K562 (cell line): ENCODE results near the gene GUK1. TPM values are rescaled to one million over a fixed set of nuclear protein-coding genes. Genes with fewer than 3 reads are reported as not detected.
"Not testable (repeated sequence)": the region's sequence is repeated elsewhere in the genome, so short reads cannot be mapped to it uniquely, and the experiment has no call there.

Experiments
- CREB1 ChIP-seq, 2 experiments: sonication (generic) in 1 of 2; formaldehyde crosslinking in 1 of 2; IDR thresholded peaks; 2 replicates each; pipeline versions ENCODE4 v1.6.1 to v1.8.0; 2012 to 2022; ENCODE audit warnings: inconsistent platforms in 1 of 2, mild to moderate bottlenecking in 1 of 2, missing genetic modification reagents in 1 of 2, moderate library complexity in 1 of 2
- KLF1 ChIP-seq: fragments of 450-650 bp; IDR thresholded peaks from 2 replicates; pipeline ENCODE4 v1.6.1; 2016; ENCODE audit warnings: missing genetic modification characterization, missing compliant biosample characterization
- POLR2G ChIP-seq: fragments of 200-400 bp; formaldehyde crosslinking; IDR thresholded peaks from 2 replicates; pipeline ENCODE4 v1.6.1; 2017; ENCODE audit warnings: low read depth, mild to moderate bottlenecking, antibody characterized with exemption, low read length, moderate library complexity
- SP1 ChIP-seq: sonication (generic); formaldehyde crosslinking; IDR thresholded peaks from 2 replicates; pipeline ENCODE4 v1.8.1; 2022; ENCODE audit warnings: mild to moderate bottlenecking, missing genetic modification reagents
- polyA plus RNA-seq, 8 experiments: library from polyadenylated mRNA; depleted of rRNA in 4 of 8; stranded (reverse) in 5 of 8; unstranded in 3 of 8; fragments of >200 nt; fragmentation: Nextera tagmentation in 2 of 8; fragmentation: Illumina TruSeq in 1 of 8; extraction: Ambion mirVana in 2 of 8; extraction: Trizol in 1 of 8; gene quantifications; 2 replicates each; pipeline versions ENCODE4 v1.2.1 to v1.2.3, GENCODE V29; 2011 to 2014; ENCODE audit warnings: inconsistent platforms in 1 of 8, missing spikeins in 1 of 8
- total RNA-seq, 7 experiments: library from RNA; depleted of rRNA in 6 of 7; stranded (reverse); fragments of >200 nt in 6 of 7; fragmentation: Illumina TruSeq in 2 of 7; extraction: Trizol in 2 of 7; gene quantifications; 2 replicates each; pipeline versions ENCODE4 v1.2.1 to v1.2.3, GENCODE V29; 2011 to 2021; ENCODE audit warnings: low replicate concordance in 1 of 7
- TF ChIP-seq, protein P1 (sequence below): fragments of 250-450 bp; sonication (Bioruptor Pico); IDR thresholded peaks from 2 replicates; pipeline ENCODE4 v1.4.0; 2020
- TF ChIP-seq, protein P2 (sequence below), 2 experiments: fragments of 450-650 bp in 1 of 2; sonication (generic) in 1 of 2; formaldehyde crosslinking; conservative IDR thresholded peaks; 2 replicates each; pipeline versions ENCODE4 v1.4.0 to v1.8.1; 2020 to 2022; ENCODE audit warnings: mild to moderate bottlenecking in 1 of 2, missing genetic modification reagents in 1 of 2
- TF ChIP-seq, protein P3 (sequence below): sonication (generic); formaldehyde crosslinking; IDR thresholded peaks from 2 replicates; pipeline ENCODE4 v1.9.0; 2022; ENCODE audit warnings: mild to moderate bottlenecking, missing genetic modification reagents
- TF ChIP-seq, protein P4 (sequence below): sonication (generic); formaldehyde crosslinking; IDR thresholded peaks from 2 replicates; pipeline ENCODE4 v1.8.0; 2022; ENCODE audit warnings: missing genetic modification reagents, mild to moderate bottlenecking, moderate library complexity, borderline replicate concordance

Gene GUK1
- total and polyA plus RNA-seq, 9 of the 15 experiments (the other 6 are each of a cell fraction or from before 2014, with no cell fraction given), result 7.0 to 331 (median 132) TPM

DNA sequence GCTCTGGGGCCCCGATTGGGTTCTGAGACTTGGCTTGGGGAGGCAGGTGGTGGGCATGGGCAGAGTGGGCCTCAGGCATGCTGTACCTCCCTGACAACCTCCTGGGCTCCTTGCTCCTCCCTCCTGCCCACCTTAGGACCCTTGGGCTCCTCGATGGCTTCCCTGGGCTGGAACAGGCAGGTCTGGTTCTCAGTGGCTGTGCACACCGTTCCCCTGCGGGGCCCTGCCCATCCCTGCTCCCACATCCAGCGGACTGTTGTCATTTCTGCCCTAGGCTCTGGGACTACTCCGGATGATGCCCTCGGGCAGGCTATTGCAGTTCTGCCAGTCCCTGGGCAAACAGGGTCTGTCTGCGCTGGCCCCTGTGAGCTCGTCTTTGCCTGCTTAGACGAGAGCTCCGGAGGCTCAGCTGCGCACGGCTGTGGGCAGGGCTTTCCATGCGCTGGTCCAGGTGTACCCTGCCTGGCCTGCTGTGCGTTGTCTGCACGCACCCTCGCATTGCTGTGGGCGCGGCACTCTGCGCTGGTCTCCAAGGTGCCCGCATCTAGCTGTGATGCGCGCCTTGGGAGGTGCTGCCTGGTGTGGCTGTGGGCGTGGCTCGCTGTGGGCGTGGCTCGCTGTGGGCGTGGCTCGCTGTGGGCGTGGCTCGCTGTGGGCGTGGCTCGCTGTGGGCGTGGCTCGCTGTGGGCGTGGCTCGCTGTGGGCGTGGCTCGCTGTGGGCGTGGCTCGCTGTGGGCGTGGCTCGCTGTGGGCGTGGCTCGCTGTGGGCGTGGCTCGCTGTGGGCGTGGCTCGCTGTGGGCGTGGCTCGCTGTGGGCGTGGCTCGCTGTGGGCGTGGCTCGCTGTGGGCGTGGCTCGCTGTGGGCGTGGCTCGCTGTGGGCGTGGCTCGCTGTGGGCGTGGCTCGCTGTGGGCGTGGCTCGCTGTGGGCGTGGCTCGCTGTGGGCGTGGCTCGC lies 33.7 kb downstream of the GUK1 start (continued):
- TF ChIP-seq, protein P1, sequence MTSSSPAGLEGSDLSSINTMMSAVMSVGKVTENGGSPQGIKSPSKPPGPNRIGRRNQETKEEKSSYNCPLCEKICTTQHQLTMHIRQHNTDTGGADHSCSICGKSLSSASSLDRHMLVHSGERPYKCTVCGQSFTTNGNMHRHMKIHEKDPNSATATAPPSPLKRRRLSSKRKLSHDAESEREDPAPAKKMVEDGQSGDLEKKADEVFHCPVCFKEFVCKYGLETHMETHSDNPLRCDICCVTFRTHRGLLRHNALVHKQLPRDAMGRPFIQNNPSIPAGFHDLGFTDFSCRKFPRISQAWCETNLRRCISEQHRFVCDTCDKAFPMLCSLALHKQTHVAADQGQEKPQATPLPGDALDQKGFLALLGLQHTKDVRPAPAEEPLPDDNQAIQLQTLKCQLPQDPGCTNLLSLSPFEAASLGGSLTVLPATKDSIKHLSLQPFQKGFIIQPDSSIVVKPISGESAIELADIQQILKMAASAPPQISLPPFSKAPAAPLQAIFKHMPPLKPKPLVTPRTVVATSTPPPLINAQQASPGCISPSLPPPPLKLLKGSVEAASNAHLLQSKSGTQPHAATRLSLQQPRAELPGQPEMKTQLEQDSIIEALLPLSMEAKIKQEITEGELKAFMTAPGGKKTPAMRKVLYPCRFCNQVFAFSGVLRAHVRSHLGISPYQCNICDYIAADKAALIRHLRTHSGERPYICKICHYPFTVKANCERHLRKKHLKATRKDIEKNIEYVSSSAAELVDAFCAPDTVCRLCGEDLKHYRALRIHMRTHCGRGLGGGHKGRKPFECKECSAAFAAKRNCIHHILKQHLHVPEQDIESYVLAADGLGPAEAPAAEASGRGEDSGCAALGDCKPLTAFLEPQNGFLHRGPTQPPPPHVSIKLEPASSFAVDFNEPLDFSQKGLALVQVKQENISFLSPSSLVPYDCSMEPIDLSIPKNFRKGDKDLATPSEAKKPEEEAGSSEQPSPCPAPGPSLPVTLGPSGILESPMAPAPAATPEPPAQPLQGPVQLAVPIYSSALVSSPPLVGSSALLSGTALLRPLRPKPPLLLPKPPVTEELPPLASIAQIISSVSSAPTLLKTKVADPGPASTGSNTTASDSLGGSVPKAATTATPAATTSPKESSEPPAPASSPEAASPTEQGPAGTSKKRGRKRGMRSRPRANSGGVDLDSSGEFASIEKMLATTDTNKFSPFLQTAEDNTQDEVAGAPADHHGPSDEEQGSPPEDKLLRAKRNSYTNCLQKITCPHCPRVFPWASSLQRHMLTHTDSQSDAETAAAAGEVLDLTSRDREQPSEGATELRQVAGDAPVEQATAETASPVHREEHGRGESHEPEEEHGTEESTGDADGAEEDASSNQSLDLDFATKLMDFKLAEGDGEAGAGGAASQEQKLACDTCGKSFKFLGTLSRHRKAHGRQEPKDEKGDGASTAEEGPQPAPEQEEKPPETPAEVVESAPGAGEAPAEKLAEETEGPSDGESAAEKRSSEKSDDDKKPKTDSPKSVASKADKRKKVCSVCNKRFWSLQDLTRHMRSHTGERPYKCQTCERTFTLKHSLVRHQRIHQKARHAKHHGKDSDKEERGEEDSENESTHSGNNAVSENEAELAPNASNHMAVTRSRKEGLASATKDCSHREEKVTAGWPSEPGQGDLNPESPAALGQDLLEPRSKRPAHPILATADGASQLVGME (CRISPR knock-in tag), result 0 out of 2 replicates have a peak, but pooled peaks have one; percentile 11
- TF ChIP-seq, protein P2, sequence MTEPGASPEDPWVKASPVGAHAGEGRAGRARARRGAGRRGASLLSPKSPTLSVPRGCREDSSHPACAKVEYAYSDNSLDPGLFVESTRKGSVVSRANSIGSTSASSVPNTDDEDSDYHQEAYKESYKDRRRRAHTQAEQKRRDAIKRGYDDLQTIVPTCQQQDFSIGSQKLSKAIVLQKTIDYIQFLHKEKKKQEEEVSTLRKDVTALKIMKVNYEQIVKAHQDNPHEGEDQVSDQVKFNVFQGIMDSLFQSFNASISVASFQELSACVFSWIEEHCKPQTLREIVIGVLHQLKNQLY (CRISPR knock-in tag; conservative IDR thresholded peaks at IDR 0.05), result peak in 1 of 2 experiments; percentile 77; a peak in 1 of 4 replicates
- TF ChIP-seq SP1 (CRISPR knock-in tag), result peak; percentile 100
- TF ChIP-seq POLR2G, result peak; percentile 55; the same call in 1 of the 2 replicates
- TF ChIP-seq CREB1 (IDR thresholded peaks at IDR 0.05), result peak; percentile 53
- not testable (repeated sequence) for TF ChIP-seq CREB1 (CRISPR knock-in tag; IDR thresholded peaks at IDR 0.05)
- TF ChIP-seq, protein P3, sequence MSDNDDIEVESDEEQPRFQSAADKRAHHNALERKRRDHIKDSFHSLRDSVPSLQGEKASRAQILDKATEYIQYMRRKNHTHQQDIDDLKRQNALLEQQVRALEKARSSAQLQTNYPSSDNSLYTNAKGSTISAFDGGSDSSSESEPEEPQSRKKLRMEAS (CRISPR knock-in tag), result peak; percentile 64; the same call in 1 of the 2 replicates
- TF ChIP-seq, protein P4, sequence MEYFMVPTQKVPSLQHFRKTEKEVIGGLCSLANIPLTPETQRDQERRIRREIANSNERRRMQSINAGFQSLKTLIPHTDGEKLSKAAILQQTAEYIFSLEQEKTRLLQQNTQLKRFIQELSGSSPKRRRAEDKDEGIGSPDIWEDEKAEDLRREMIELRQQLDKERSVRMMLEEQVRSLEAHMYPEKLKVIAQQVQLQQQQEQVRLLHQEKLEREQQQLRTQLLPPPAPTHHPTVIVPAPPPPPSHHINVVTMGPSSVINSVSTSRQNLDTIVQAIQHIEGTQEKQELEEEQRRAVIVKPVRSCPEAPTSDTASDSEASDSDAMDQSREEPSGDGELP, result peak; percentile 15; the same call in 1 of the 2 replicates
- 0 out of 2 replicates have a peak, but pooled peaks have one; percentile 70 for TF ChIP-seq KLF1 (tag)
- TF ChIP-seq, all 486 proteins: peak for 18; not testable (repeated sequence) for 468
